Nephron progenitor cell (in vitro differentiated cells): ENCODE measurements around the gene ATP2B1.
"Not testable (repeated sequence)": the region's sequence is repeated elsewhere in the genome, so short reads cannot be mapped to it uniquely, and the experiment has no call there.

ENCODE experiments used
- DNase-seq: peaks from one replicate; pipeline ENCODE4 v3.0.0; 2021
- H3K27ac Mint-ChIP-seq: 2 replicates; pipeline ENCODE4 v1.8.0; 2021; ENCODE audit warnings: mild to moderate bottlenecking, moderate library complexity, mixed read lengths
- H3K27me3 Mint-ChIP-seq: 2 replicates; pipeline ENCODE4 v1.8.0; 2021; ENCODE audit warnings: mild to moderate bottlenecking, low read depth, mixed read lengths; ENCODE audit not compliant: poor library complexity
- H3K36me3 Mint-ChIP-seq: 2 replicates; pipeline ENCODE4 v1.8.0; 2021; ENCODE audit warnings: low read depth, mixed read lengths
- H3K4me1 Mint-ChIP-seq: 2 replicates; pipeline ENCODE4 v1.8.0; 2021; ENCODE audit warnings: mixed read lengths
- H3K4me3 Mint-ChIP-seq: 2 replicates; pipeline ENCODE4 v1.8.0; 2021; ENCODE audit warnings: mild to moderate bottlenecking, moderate library complexity, mixed read lengths
- H3K9me3 Mint-ChIP-seq: 2 replicates; pipeline ENCODE4 v1.8.0; 2021; ENCODE audit warnings: mild to moderate bottlenecking, moderate library complexity, mixed read lengths
- CTCF ChIP-seq: fragments of 200-600 bp; sonication (generic); IDR thresholded peaks from 2 replicates; pipeline ENCODE4 v1.5.0; 2021; ENCODE audit warnings: antibody characterized with exemption

Gene ATP2B1

GRCh38 chr12:89704457-89704856, 4.2 kb downstream of the ATP2B1 start:
- Mint-ChIP-seq H3K4me1 (peaks cover 53% of the 10 kb centered on the region), H3K4me3 (no peak overlapping the region), H3K9me3 (no peaks in the 10 kb centered on the region), H3K36me3 (no peaks in the 10 kb centered on the region), H3K27me3 (peaks cover 12% of the 10 kb centered on the region), H3K27ac (no peak overlapping the region)
- DNase-seq = no peak
- TF ChIP-seq CTCF = no peak

- H3K9me3 Mint-ChIP-seq = no peaks in the 10 kb centered on the region
- no peak overlapping the region for H3K4me3 Mint-ChIP-seq
- H3K27ac Mint-ChIP-seq = no peak overlapping the region
- no peak for DNase-seq
- H3K36me3 Mint-ChIP-seq = no peaks in the 10 kb centered on the region
- no peak for TF ChIP-seq CTCF
- H3K27me3 Mint-ChIP-seq = peaks cover 12% of the 10 kb centered on the region
- peaks cover 58% of the 10 kb centered on the region for H3K4me1 Mint-ChIP-seq
Measured at GRCh38 chr12:89703768-89704167, 4.9 kb downstream of the ATP2B1 start.

GRCh38 chr12:89702503-89702902, 6.1 kb downstream of the ATP2B1 start:
- H3K4me3 Mint-ChIP-seq = no peak overlapping the region

GRCh38 chr12:89701606-89702206, 6.9 kb downstream of the ATP2B1 start:
- no peak overlapping the region for H3K4me3 Mint-ChIP-seq
- no peak for DNase-seq
- H3K4me1 Mint-ChIP-seq = peaks cover 48% of the 10 kb centered on the region
- TF ChIP-seq CTCF = no peak
- no peak overlapping the region for H3K27ac Mint-ChIP-seq
- no peaks in the 10 kb centered on the region for H3K36me3 Mint-ChIP-seq
- H3K9me3 Mint-ChIP-seq = no peaks in the 10 kb centered on the region
- peaks cover 8% of the 10 kb centered on the region for H3K27me3 Mint-ChIP-seq

More at GRCh38 chr12:89702503-89702902, 6.1 kb downstream of the ATP2B1 start:
- no peak for DNase-seq
- Mint-ChIP-seq H3K27ac (no peak overlapping the region), H3K36me3 (no peaks in the 10 kb centered on the region), H3K27me3 (peaks cover 12% of the 10 kb centered on the region), H3K9me3 (no peaks in the 10 kb centered on the region), H3K4me1 (peaks cover 54% of the 10 kb centered on the region)
- TF ChIP-seq CTCF = no peak

GRCh38 chr12:89700191-89700810, 8.3 kb downstream of the ATP2B1 start:
- no peaks in the 10 kb centered on the region for H3K36me3 Mint-ChIP-seq
- no peak overlapping the region for H3K4me3 Mint-ChIP-seq
- no peaks in the 10 kb centered on the region for H3K27me3 Mint-ChIP-seq
- H3K4me1 Mint-ChIP-seq = peaks cover 34% of the 10 kb centered on the region
- no peak for DNase-seq
- no peaks in the 10 kb centered on the region for H3K9me3 Mint-ChIP-seq
- no peak for TF ChIP-seq CTCF
- H3K27ac Mint-ChIP-seq = no peak overlapping the region

GRCh38 chr12:89698607-89699006, 10.0 kb downstream of the ATP2B1 start:
- TF ChIP-seq CTCF = no peak
- DNase-seq = no peak
- H3K4me1 Mint-ChIP-seq = peaks cover 29% of the 10 kb centered on the region
- no peaks in the 10 kb centered on the region for H3K36me3 Mint-ChIP-seq
- no peak overlapping the region for H3K27ac Mint-ChIP-seq
- no peaks in the 10 kb centered on the region for H3K9me3 Mint-ChIP-seq
- no peak overlapping the region for H3K4me3 Mint-ChIP-seq
- no peaks in the 10 kb centered on the region for H3K27me3 Mint-ChIP-seq

GRCh38 chr12:89697728-89698127, 10.9 kb downstream of the ATP2B1 start:
- not testable (repeated sequence) for H3K27ac Mint-ChIP-seq, DNase-seq, H3K36me3 Mint-ChIP-seq, H3K27me3 Mint-ChIP-seq, H3K9me3 Mint-ChIP-seq, H3K4me3 Mint-ChIP-seq
- H3K4me1 Mint-ChIP-seq = peaks cover 25% of the 10 kb centered on the region
